Endodermal cell (in vitro differentiated cells): ENCODE data around the gene CDCA7. TPM values are rescaled to one million over a fixed set of nuclear protein-coding genes. Genes with fewer than 3 reads are reported as not detected.
A peak's percentile ranks its signal among the peaks of the same experiment; 100 is the strongest.

Experiments
- DNase-seq: peaks from one replicate; pipeline ENCODE4 v3.0.0-alpha.2; 2017
- H3K27ac ChIP-seq: 2 replicates; pipeline ENCODE4 v1.5.1; 2013; ENCODE audit warnings: mild to moderate bottlenecking, low read depth, low read length, moderate library complexity
- H3K27me3 ChIP-seq: 2 replicates; pipeline ENCODE4 v1.6.1; 2013; ENCODE audit warnings: mild to moderate bottlenecking, low read length, moderate library complexity; ENCODE audit not compliant: insufficient read depth, control insufficient read depth, poor library complexity, severe bottlenecking
- H3K36me3 ChIP-seq: 2 replicates; pipeline ENCODE4 v1.7.0; 2013; ENCODE audit warnings: mild to moderate bottlenecking, low read length, moderate library complexity; ENCODE audit not compliant: control insufficient read depth, insufficient read depth
- H3K4me1 ChIP-seq: one replicate; pipeline ENCODE4 v1.7.0; 2013; ENCODE audit warnings: low read length; ENCODE audit not compliant: control insufficient read depth, insufficient read depth
- H3K4me3 ChIP-seq: 2 replicates; pipeline ENCODE4 v1.5.1; 2013; ENCODE audit warnings: mild to moderate bottlenecking, low read length, moderate library complexity
- H3K9ac ChIP-seq: 2 replicates; pipeline ENCODE4 v1.6.1; 2013; ENCODE audit warnings: mild to moderate bottlenecking, low read length, moderate library complexity; ENCODE audit not compliant: poor library complexity, severe bottlenecking; ENCODE audit errors: extremely low read depth
- H3K9me3 ChIP-seq: 2 replicates; pipeline ENCODE4 v1.6.1; 2013; ENCODE audit warnings: mild to moderate bottlenecking, low read length, moderate library complexity; ENCODE audit not compliant: control insufficient read depth
- H3K27ac Mint-ChIP-seq: 2 replicates; pipeline ENCODE4 v1.8.0; 2020; ENCODE audit warnings: mixed read lengths
- H3K27me3 Mint-ChIP-seq: 2 replicates; pipeline ENCODE4 v1.8.0; 2021; ENCODE audit warnings: mild to moderate bottlenecking, mixed read lengths; ENCODE audit not compliant: insufficient read depth
- H3K36me3 Mint-ChIP-seq: 2 replicates; pipeline ENCODE4 v1.8.0; 2020; ENCODE audit warnings: low read depth, mixed read lengths
- H3K4me1 Mint-ChIP-seq: 2 replicates; pipeline ENCODE4 v1.8.0; 2020; ENCODE audit warnings: mixed read lengths
- H3K4me3 Mint-ChIP-seq: 2 replicates; pipeline ENCODE4 v1.8.0; 2020; ENCODE audit warnings: mild to moderate bottlenecking, moderate library complexity, mixed read lengths
- H3K9me3 Mint-ChIP-seq: 2 replicates; pipeline ENCODE4 v1.8.0; 2020; ENCODE audit warnings: mild to moderate bottlenecking, mixed read lengths
- CTCF ChIP-seq: fragments of 200-600 bp; sonication (generic); conservative IDR thresholded peaks from 2 replicates; pipeline ENCODE4 v1.5.0; 2021; ENCODE audit warnings: antibody characterized with exemption, mild to moderate bottlenecking
- WGBS, 2 experiments: methylation state at CpG; one replicate each; pipeline versions ENCODE4 v1.1.5 to v1.1.7; 2013; ENCODE audit warnings: missing lambda C conversion rate in 2 of 2, mixed read lengths in 1 of 2; ENCODE audit not compliant: insufficient coverage in 1 of 2, insufficient read length in 1 of 2; 5-methylcytosine and 5-hydroxymethylcytosine counted together
- total RNA-seq, 2 donors: library from RNA; stranded (reverse); fragmentation: NEBNext Ultra II Directional in 1 of 2; extraction: Animal tissue kit (Norgen Biotek cat#: 25700) in 1 of 2; gene quantifications; 2 replicates in 1 of 2; 3 replicates in 1 of 2; pipeline ENCODE4 v1.2.1, GENCODE V29; 2021

Gene CDCA7
- total RNA-seq, 2 donors from 2014 or later: 73.0 to 101 TPM

GRCh38 chr2:173355132-173355865 lies 627 bp downstream of the CDCA7 start:
- Histone ChIP-seq H3K9me3 (peaks cover 25% of the 10 kb centered on the region), H3K36me3 (peaks cover 21% of the 10 kb centered on the region), H3K27ac (peak overlapping the region; percentile 97), H3K27me3 (no peaks in the 10 kb centered on the region), H3K9ac (peak overlapping the region; percentile 94), H3K4me3 (peak overlapping the region; percentile 88), H3K4me1 (peaks cover 13% of the 10 kb centered on the region)
- peak overlapping the region; percentile 84 for H3K4me3 Mint-ChIP-seq
- peaks cover 38% of the 10 kb centered on the region for H3K4me1 Mint-ChIP-seq
- peaks cover 19% of the 10 kb centered on the region for H3K9me3 Mint-ChIP-seq
- TF ChIP-seq CTCF: no peak
- H3K27me3 Mint-ChIP-seq: no peaks in the 10 kb centered on the region
- H3K36me3 Mint-ChIP-seq: peaks cover 22% of the 10 kb centered on the region
- peak overlapping the region; percentile 80 for H3K27ac Mint-ChIP-seq
- WGBS, 2 experiments: 0% methylated on average over 20 to 55 of the region's 59 CpGs
- peak; percentile 86 for DNase-seq

GRCh38 chr2:173355866-173356508 lies 1.3 kb downstream of the CDCA7 start:
- Mint-ChIP-seq H3K4me1 (peaks cover 38% of the 10 kb centered on the region), H3K4me3 (peak overlapping the region; percentile 84), H3K27me3 (no peaks in the 10 kb centered on the region), H3K27ac (peak overlapping the region; percentile 80), H3K36me3 (peaks cover 29% of the 10 kb centered on the region), H3K9me3 (peaks cover 13% of the 10 kb centered on the region)
- H3K4me3 ChIP-seq: peak overlapping the region; percentile 88
- H3K9ac ChIP-seq: peak overlapping the region; percentile 12
- peaks cover 13% of the 10 kb centered on the region for H3K4me1 ChIP-seq
- H3K27me3 ChIP-seq: no peaks in the 10 kb centered on the region
- no peak for TF ChIP-seq CTCF
- DNase-seq: peak; percentile 51
- peaks cover 28% of the 10 kb centered on the region for H3K36me3 ChIP-seq
- H3K27ac ChIP-seq: no peak overlapping the region
- H3K9me3 ChIP-seq: peaks cover 18% of the 10 kb centered on the region
- 23 to 29% methylated on average over 14 to 16 of the region's 16 CpGs for WGBS, 2 experiments

- DNase-seq: no peak
- Mint-ChIP-seq H3K4me3 (peak overlapping the region; percentile 84), H3K36me3 (peaks cover 34% of the 10 kb centered on the region), H3K4me1 (peaks cover 31% of the 10 kb centered on the region), H3K9me3 (peaks cover 3% of the 10 kb centered on the region), H3K27me3 (no peaks in the 10 kb centered on the region), H3K27ac (no peak overlapping the region)
- Histone ChIP-seq H3K9me3 (peaks cover 4% of the 10 kb centered on the region), H3K27ac (no peak overlapping the region), H3K4me3 (peak overlapping the region; percentile 12), H3K36me3 (peaks cover 34% of the 10 kb centered on the region), H3K27me3 (no peaks in the 10 kb centered on the region), H3K4me1 (peaks cover 13% of the 10 kb centered on the region), H3K9ac (no peak overlapping the region)
- 86 to 100% methylated on average over 3 of the region's 3 CpGs for WGBS, 2 experiments
- no peak for TF ChIP-seq CTCF
Observed at GRCh38 chr2:173357346-173357745, 2.7 kb downstream of the CDCA7 start.
